ENCODE results near the gene RACGAP1. TPM values are rescaled to one million over a fixed set of nuclear protein-coding genes. Genes with fewer than 3 reads are reported as not detected.

The RACGAP1 gene
- total and polyA plus RNA-seq, 2 donors from 2014 or later, result 5.0 to 7.7 TPM

DNA sequence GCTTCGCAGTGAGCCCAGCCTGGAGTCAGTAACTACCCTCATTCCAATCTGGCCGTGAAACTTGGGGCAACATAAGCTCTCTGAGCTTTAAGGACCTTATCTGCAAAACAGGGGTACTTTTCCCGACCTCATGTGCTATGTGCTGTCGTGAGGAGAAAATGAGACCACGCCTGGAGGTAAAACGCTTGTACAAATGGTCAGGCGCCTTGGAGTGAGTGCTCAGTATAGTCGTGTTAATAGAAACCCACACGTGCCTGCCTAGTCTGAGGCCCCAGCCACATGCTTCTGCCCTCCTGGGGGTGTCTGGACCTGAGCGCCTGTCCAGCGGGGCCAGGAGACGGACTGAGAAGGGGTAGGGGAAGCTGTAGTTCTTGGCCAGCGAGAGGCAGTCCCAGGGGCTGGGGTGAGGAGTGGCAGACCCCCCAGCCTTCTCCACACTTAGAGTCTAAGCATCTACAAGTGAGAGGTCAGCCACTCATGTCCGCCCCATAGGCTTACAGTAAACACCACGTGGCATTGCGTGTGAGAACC, 58.7 kb downstream of the RACGAP1 start:
- Histone ChIP-seq H3K4me1 (ENCODE audit: control insufficient read depth in 2 of 3, insufficient read depth in 2 of 3, low read depth in 1 of 3, low read length in 3 of 3) (peaks cover 0 to 12% (median 8%) of the 10 kb centered on the region in 3 donors), H3K27ac (ENCODE audit: low read depth in 2 of 2, low read length in 2 of 2) (no peak overlapping the region), H3K9ac (ENCODE audit: low read length in 3 of 3) (no peak overlapping the region), H3K27me3 (ENCODE audit: control insufficient read depth, insufficient read depth, low read length) (no peaks in the 10 kb centered on the region), H3K36me3 (ENCODE audit: control insufficient read depth in 2 of 3, insufficient read depth in 3 of 3, low read length in 3 of 3) (no peaks in the 10 kb centered on the region), H3K4me3 (ENCODE audit: low read length in 3 of 3) (no peak overlapping the region), H3K9me3 (ENCODE audit: control insufficient read depth in 2 of 3, insufficient read depth in 1 of 3, low read length in 3 of 3) (no peaks in the 10 kb centered on the region)
- TF ChIP-seq, protein P1, sequence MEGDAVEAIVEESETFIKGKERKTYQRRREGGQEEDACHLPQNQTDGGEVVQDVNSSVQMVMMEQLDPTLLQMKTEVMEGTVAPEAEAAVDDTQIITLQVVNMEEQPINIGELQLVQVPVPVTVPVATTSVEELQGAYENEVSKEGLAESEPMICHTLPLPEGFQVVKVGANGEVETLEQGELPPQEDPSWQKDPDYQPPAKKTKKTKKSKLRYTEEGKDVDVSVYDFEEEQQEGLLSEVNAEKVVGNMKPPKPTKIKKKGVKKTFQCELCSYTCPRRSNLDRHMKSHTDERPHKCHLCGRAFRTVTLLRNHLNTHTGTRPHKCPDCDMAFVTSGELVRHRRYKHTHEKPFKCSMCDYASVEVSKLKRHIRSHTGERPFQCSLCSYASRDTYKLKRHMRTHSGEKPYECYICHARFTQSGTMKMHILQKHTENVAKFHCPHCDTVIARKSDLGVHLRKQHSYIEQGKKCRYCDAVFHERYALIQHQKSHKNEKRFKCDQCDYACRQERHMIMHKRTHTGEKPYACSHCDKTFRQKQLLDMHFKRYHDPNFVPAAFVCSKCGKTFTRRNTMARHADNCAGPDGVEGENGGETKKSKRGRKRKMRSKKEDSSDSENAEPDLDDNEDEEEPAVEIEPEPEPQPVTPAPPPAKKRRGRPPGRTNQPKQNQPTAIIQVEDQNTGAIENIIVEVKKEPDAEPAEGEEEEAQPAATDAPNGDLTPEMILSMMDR (IDR thresholded peaks at IDR 0.05; ENCODE audit: borderline replicate concordance, extremely low read depth, insufficient read depth), result no peak
- intact Hi-C loops (cut with DNase I), result loop anchor here (5.0 kb wide), 1 partner anchor 86 kb away; no protein-coding TSS in a partner anchor
- no peak for DNase-seq
- no peak for FAIRE-seq

DNA sequence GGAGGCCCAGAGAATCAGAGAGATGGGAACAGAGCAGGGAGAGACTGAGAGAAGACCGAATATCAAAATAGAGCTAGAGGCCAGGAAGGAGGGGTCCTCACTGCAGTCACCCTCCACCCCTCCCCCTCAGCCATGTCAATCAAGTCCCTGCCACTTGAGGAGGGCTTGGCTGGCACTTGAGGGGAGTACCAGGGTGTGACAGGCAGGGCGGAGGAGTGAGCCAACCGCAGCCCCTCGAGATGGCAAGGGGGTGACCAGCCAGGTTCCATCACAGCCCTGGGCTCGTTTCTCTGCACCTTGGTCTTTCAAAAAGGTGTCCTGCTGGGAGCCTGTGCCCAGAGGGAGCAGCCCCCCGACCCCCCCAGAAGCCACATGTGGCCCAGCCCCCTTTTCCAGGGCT, 59.5 kb downstream of the RACGAP1 start:
- Histone ChIP-seq H3K27ac (ENCODE audit: low read depth in 2 of 2, low read length in 2 of 2) (no peak overlapping the region), H3K4me3 (ENCODE audit: low read length in 3 of 3) (no peak overlapping the region), H3K36me3 (ENCODE audit: control insufficient read depth in 2 of 3, insufficient read depth in 3 of 3, low read length in 3 of 3) (no peaks in the 10 kb centered on the region), H3K4me1 (ENCODE audit: control insufficient read depth in 2 of 3, insufficient read depth in 2 of 3, low read depth in 1 of 3, low read length in 3 of 3) (peaks cover 0 to 12% (median 8%) of the 10 kb centered on the region in 3 donors), H3K9me3 (ENCODE audit: control insufficient read depth in 2 of 3, insufficient read depth in 1 of 3, low read length in 3 of 3) (no peaks in the 10 kb centered on the region), H3K27me3 (ENCODE audit: control insufficient read depth, insufficient read depth, low read length) (peaks cover 1% of the 10 kb centered on the region), H3K9ac (ENCODE audit: low read length in 3 of 3) (no peak overlapping the region)
- FAIRE-seq (no peak), DNase-seq (peak in 1 of 5 donors; percentile 59)
- intact Hi-C loops (cut with DNase I), result loop anchor here (5.0 kb wide), 1 partner anchor 86 kb away; no protein-coding TSS in a partner anchor
- TF ChIP-seq, protein P1 (IDR thresholded peaks at IDR 0.05; ENCODE audit: borderline replicate concordance, extremely low read depth, insufficient read depth), result no peak

DNA sequence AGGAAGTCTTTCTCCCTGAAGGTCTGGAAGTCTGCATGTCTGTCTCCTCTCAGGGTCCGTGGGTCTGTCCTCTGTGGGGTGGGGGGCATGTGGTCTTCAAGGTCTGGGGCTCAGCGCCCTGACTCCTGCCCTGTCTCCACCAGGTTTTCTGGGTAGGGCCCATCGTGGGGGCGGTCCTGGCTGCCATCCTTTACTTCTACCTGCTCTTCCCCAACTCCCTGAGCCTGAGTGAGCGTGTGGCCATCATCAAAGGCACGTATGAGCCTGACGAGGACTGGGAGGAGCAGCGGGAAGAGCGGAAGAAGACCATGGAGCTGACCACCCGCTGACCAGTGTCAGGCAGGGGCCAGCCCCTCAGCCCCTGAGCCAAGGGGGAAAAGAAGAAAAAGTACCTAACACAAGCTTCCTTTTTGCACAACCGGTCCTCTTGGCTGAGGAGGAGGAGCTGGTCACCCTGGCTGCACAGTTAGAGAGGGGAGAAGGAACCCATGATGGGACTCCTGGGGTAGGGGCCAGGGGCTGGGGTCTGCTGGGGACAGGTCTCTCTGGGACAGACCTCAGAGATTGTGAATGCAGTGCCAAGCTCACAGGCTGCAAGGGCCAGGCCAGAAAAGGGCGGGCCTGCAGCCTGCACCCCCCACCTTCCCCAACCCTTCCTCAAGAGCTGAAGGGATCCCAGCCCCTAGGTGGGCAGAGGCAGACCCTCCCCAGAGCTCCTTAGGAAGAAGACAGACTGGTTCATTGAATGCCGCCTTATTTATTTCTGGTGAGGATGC, 60.3 kb downstream of the RACGAP1 start:
- H3K4me1 ChIP-seq (ENCODE audit: control insufficient read depth in 2 of 3, insufficient read depth in 2 of 3, low read depth in 1 of 3, low read length in 3 of 3), result peaks cover 0 to 12% (median 9%) of the 10 kb centered on the region in 3 donors
- no peak overlapping the region for H3K27ac ChIP-seq (ENCODE audit: low read depth in 2 of 2, low read length in 2 of 2)
- intact Hi-C loops (cut with DNase I), result loop anchor here (5.0 kb wide), 1 partner anchor 87 kb away; no protein-coding TSS in a partner anchor
- H3K9ac ChIP-seq (ENCODE audit: low read length in 3 of 3), result no peak overlapping the region
- peak in 1 of 5 donors; percentile 55 for DNase-seq
- no peak for FAIRE-seq
- TF ChIP-seq, protein P1 (IDR thresholded peaks at IDR 0.05; ENCODE audit: borderline replicate concordance, extremely low read depth, insufficient read depth), result no peak
- H3K4me3 ChIP-seq (ENCODE audit: low read length in 3 of 3), result no peak overlapping the region
- no peaks in the 10 kb centered on the region for H3K36me3 ChIP-seq (ENCODE audit: control insufficient read depth in 2 of 3, insufficient read depth in 3 of 3, low read length in 3 of 3)
- H3K27me3 ChIP-seq (ENCODE audit: control insufficient read depth, insufficient read depth, low read length), result peaks cover 9% of the 10 kb centered on the region
- no peaks in the 10 kb centered on the region for H3K9me3 ChIP-seq (ENCODE audit: control insufficient read depth in 2 of 3, insufficient read depth in 1 of 3, low read length in 3 of 3)

All from kidney (tissue), 14 donors.